ENCODE data around the gene GGACT. TPM values are rescaled to one million over a fixed set of nuclear protein-coding genes. Genes with fewer than 3 reads are reported as not detected.

Gene GGACT
- polyA plus RNA-seq, 1 experiment, result 7.6 TPM

- CTCF ChIA-PET, result interaction anchor here (1.1 to 2.9 kb wide), 3 partner anchors 13 to 904 kb away, joined by 3 to 18 read pairs (median 4); no protein-coding TSS in a partner anchor
- POLR2A ChIA-PET, result no interaction called here
- TF ChIP-seq CTCF (IDR thresholded peaks at IDR 0.05; ENCODE audit: low read depth, low read length), result no peak
- Histone ChIP-seq H3K9me3 (ENCODE audit: control insufficient read depth, insufficient read depth, low read length) (peaks cover 1% of the 10 kb centered on the region), H3K27me3 (ENCODE audit: control insufficient read depth, insufficient read depth, low read length) (no peaks in the 10 kb centered on the region), H3K4me3 (ENCODE audit: low read depth, low read length) (no peak overlapping the region), H3K27ac (ENCODE audit: low read depth, low read length) (peak overlapping the region; percentile 11)
- DNase-seq (ENCODE audit: low read depth, low spot score), result no peak
Measured at GRCh38 chr13:100560498-100561157, 28.0 kb downstream of the GGACT start.

GRCh38 chr13:100559886-100560285 lies 28.7 kb downstream of the GGACT start:
- POLR2A ChIA-PET, result no interaction called here
- no peak overlapping the region for H3K4me3 ChIP-seq (ENCODE audit: low read depth, low read length)
- no peak overlapping the region for H3K27ac ChIP-seq (ENCODE audit: low read depth, low read length)
- H3K27me3 ChIP-seq (ENCODE audit: control insufficient read depth, insufficient read depth, low read length), result no peaks in the 10 kb centered on the region
- DNase-seq (ENCODE audit: low read depth, low spot score), result no peak
- CTCF ChIA-PET, result interaction anchor here (0.6 to 2.9 kb wide), 4 partner anchors 14 to 904 kb away, joined by 3 to 18 read pairs (median 4); no protein-coding TSS in a partner anchor
- TF ChIP-seq CTCF (IDR thresholded peaks at IDR 0.05; ENCODE audit: low read depth, low read length), result no peak
- H3K9me3 ChIP-seq (ENCODE audit: control insufficient read depth, insufficient read depth, low read length), result no peaks in the 10 kb centered on the region

GRCh38 chr13:100552755-100553154 lies 35.8 kb downstream of the GGACT start:
- Histone ChIP-seq H3K9me3 (ENCODE audit: control insufficient read depth, insufficient read depth, low read length) (no peaks in the 10 kb centered on the region), H3K27ac (ENCODE audit: low read depth, low read length) (no peak overlapping the region), H3K4me3 (ENCODE audit: low read depth, low read length) (no peak overlapping the region), H3K27me3 (ENCODE audit: control insufficient read depth, insufficient read depth, low read length) (peaks cover 2% of the 10 kb centered on the region)
- no peak for TF ChIP-seq CTCF (IDR thresholded peaks at IDR 0.05; ENCODE audit: low read depth, low read length)
- no peak for DNase-seq (ENCODE audit: low read depth, low spot score)
- POLR2A ChIA-PET, result no interaction called here
- CTCF ChIA-PET, result no interaction called here

- Histone ChIP-seq H3K4me3 (ENCODE audit: low read depth, low read length) (no peak overlapping the region), H3K27ac (ENCODE audit: low read depth, low read length) (no peak overlapping the region), H3K27me3 (ENCODE audit: control insufficient read depth, insufficient read depth, low read length) (peaks cover 2% of the 10 kb centered on the region), H3K9me3 (ENCODE audit: control insufficient read depth, insufficient read depth, low read length) (no peaks in the 10 kb centered on the region; the same call in 1 of the 2 replicates)
- CTCF ChIA-PET, result no interaction called here
- POLR2A ChIA-PET, result no interaction called here
- no peak for DNase-seq (ENCODE audit: low read depth, low spot score)
- no peak for TF ChIP-seq CTCF (IDR thresholded peaks at IDR 0.05; ENCODE audit: low read depth, low read length)
Measured at GRCh38 chr13:100549316-100549715, 39.3 kb downstream of the GGACT start.

- no peak for DNase-seq (ENCODE audit: low read depth, low spot score)
- Histone ChIP-seq H3K9me3 (ENCODE audit: control insufficient read depth, insufficient read depth, low read length) (no peaks in the 10 kb centered on the region; the same call in 1 of the 2 replicates), H3K27ac (ENCODE audit: low read depth, low read length) (no peak overlapping the region), H3K27me3 (ENCODE audit: control insufficient read depth, insufficient read depth, low read length) (peaks cover 2% of the 10 kb centered on the region), H3K4me3 (ENCODE audit: low read depth, low read length) (no peak overlapping the region)
- POLR2A ChIA-PET, result no interaction called here
- no peak for TF ChIP-seq CTCF (IDR thresholded peaks at IDR 0.05; ENCODE audit: low read depth, low read length)
- CTCF ChIA-PET, result no interaction called here
Measured at GRCh38 chr13:100547791-100548201, 40.8 kb downstream of the GGACT start.

All from AG04450 (cell line).